Kidney capillary endothelial cell (primary cell): ENCODE results near the gene NOL4L.
"Not testable (repeated sequence)": the region's sequence is repeated elsewhere in the genome, so short reads cannot be mapped to it uniquely, and the experiment has no call there.

Experiments
- DNase-seq: peaks from one replicate; pipeline ENCODE4 v3.0.0-alpha.2; 2018; ENCODE audit warnings: low spot score

Gene NOL4L

GRCh38 chr20:32507998-32508774, 76.9 kb downstream of the NOL4L start:
- DNase-seq = no peak

DNA sequence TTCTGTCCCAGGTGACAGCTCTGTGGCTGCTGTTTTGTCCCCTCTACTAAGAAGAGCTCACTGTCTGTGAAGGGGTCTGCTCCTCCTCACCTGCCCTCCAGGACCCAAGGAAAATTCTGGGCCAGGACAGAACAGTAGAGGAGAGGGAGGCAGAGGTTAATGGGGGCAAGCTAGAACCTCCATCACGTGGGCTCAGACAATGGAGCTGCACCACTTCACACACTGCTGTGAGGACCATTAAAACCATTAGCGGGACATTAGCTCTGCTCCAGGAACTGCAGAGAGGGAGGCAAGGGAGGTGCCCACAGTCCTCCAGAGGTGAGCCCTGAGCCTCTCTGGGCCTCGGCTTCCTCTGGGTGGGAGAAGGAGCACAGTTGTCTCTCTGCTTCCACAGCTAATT, 78.4 kb downstream of the NOL4L start:
- DNase-seq = no peak

DNA sequence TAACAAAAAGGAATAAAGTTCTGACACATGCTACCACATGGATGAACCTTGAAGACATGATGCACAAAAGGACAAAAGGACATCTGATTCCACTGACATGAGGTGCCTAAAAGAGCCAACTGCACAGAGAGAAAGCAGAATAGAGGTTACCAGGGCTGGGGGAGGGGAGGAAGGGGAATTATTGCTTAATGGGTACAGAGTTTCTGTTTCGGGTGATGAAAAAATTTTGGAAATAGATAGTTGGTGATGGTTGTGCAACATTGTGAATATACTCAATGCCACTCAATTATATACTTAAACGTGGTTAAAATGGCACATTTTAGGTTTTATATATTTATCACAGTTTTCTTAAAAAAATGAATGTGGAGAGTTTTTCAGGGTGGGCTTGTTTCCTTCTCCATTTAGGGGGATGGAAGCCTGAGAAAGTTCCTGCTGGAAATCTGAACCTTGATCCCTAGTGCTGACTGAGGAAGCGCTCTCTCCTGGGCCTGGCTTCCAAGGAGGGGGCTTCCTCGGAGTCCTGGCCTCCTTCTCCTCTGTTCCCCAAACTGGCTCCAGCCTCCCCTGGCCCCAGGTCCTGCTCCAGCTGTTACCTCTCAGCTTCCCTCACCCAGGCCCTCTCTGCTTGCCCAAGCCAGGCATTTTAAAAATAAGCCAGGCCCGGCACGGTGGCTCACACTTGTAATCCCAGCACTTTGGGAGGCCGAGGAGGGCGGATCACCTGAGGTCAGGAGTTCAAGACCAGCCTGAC, 79.2 kb downstream of the NOL4L start:
- no peak for DNase-seq

GRCh38 chr20:32501709-32502108, 83.4 kb downstream of the NOL4L start:
- peak; percentile 84 for DNase-seq

DNA sequence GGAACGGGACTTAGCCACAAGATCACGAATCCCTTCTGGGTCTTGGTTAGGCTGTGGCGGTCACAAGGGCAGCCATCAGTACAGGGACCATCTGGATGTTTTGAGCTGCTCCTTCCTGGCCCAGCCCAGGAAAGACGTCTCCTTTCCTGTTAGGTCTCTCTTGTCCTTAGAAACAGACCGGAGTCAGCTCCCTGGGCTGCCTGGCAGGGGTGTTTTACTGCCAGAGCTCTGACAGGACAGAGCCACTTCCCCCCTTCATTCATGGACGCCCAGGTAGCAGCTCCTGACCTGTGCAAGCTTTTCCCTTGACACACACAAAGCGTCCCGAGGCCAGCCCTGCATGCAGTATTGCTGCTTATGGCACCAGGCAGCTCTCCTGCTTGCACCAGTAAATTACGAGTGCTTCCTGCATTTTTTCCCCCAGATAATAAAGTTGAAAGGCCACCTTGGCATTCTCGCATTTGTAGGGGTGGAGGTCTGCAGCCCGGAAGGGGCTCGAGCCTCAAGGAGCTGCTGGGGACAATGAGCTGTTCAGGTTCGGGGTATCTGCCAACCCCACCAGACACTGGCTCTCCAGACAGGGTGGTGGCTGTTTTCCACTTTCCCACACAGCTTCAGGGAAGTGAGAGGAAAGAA, 87.4 kb downstream of the NOL4L start:
- peak; percentile 79 for DNase-seq

GRCh38 chr20:32496811-32497533, 88.2 kb downstream of the NOL4L start:
- DNase-seq = no peak

DNA sequence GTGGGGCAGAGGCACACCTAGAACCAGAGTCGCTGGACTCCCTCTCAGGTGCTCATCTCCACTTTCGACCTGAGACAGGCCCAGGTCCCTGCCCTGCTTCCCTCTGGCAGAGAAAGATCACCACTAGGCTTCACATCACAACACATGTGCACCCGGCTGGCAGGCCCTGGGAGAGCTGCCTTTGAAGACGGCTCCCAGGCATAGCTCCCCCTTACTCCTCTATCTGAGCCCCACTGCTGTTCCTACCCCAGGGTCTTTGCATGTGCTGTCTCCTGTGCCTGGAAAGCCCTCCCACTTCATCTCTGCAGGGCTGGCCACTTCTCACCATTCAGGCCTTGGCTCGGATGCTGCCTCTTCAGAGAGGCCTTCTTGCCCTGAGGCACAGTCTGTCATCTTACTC, 89.2 kb downstream of the NOL4L start:
- no peak for DNase-seq

DNA sequence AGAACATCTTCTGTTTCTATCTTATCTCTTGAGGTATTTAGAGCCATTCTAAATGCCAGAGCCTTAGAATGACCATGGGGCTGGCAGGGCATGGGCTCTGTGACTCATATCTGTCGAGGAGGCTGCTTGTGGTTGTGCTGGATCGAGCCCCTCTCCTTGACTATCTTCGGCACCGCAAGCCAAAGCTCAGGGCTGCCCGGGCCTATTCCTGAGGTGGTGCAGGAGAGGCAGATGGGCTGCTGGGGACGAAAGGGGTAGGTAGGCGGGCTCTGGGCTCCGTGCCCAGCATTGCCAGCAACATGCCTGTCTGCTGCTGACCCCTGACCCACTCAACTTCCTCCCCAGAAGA, 89.9 kb downstream of the NOL4L start:
- no peak for DNase-seq

GRCh38 chr20:32494483-32495216, 90.5 kb downstream of the NOL4L start:
- DNase-seq = no peak

- no peak for DNase-seq
These were observed 91.8 kb downstream of the NOL4L start for GRCh38 chr20:32493356-32493755.

GRCh38 chr20:32491764-32492151, 93.4 kb downstream of the NOL4L start:
- DNase-seq = not testable (repeated sequence)

DNA sequence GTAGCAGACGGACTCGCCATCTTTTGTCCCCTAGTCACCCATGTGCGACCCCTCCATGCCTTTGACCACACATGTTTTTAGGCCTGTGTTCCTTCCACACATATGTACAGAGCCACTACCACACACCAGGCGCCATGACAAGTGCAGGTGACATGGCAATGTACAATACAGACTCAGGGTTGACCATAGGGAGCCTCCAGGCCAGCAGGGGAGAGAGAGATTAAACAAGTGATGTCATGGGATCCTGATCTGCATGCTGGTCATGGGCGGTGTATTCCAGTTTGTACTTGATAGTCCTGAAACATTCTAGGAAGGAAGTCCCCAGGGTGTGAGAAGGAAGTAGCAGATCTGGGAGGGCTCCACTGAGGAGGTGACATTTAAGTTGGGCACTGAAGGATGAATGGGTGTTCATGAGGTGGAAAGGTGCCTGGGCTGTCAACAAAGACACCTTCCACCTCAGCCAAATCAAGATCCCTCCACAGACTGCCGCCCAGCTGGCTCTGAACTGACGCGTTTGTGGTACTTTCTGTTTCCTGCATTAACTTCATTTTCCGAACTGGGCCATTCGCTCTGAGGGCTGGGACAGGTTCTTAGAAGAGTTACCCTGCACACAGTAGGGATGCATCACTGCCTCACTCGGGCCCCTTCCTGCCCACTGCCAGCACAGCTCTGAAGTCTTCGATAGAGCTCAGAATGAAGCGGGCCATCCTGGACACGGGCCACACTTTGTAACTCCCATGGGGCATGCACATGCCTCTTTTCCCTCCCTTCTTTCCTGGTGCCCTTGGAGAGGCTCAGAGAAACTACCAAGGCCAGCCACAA, 94.0 kb downstream of the NOL4L start:
- no peak for DNase-seq

DNA sequence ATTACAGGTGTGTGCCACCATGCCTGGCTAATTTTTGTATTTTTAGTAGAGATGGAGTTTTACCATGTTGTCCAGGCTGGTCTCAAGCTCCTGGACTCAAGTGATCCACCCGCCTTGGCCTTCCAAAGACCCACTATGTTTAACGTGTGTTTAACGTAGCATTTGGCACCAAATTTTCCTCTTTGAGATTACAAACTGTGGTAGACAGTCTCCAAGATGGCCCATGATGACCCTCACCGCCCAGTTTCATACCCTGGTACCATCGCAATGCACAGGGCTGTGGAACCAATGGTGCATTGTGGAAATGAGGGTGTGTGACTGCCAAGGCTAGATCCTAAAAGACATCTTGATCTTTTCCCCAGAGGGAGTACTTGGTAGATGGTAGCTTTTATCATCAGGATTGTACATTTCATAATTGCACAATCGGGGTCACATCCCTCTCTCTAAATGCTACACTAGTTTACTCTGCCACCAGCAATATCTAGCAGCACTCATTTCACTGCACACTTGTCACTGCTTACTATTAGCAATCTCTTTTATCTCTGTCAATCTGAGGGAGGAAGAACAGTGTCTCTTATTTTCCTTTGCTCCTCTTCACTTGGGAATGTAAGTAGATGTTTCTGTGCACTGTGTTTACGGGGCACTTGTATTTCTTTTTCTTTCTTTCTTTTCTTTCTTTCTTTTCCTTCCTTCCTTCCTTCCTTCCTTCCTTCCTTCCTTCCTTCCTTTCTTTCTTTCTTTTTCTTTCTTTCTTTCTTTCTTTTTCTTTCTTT, 96.9 kb downstream of the NOL4L start:
- no peak for DNase-seq

GRCh38 chr20:32487381-32487780, 97.8 kb downstream of the NOL4L start:
- no peak for DNase-seq

DNA sequence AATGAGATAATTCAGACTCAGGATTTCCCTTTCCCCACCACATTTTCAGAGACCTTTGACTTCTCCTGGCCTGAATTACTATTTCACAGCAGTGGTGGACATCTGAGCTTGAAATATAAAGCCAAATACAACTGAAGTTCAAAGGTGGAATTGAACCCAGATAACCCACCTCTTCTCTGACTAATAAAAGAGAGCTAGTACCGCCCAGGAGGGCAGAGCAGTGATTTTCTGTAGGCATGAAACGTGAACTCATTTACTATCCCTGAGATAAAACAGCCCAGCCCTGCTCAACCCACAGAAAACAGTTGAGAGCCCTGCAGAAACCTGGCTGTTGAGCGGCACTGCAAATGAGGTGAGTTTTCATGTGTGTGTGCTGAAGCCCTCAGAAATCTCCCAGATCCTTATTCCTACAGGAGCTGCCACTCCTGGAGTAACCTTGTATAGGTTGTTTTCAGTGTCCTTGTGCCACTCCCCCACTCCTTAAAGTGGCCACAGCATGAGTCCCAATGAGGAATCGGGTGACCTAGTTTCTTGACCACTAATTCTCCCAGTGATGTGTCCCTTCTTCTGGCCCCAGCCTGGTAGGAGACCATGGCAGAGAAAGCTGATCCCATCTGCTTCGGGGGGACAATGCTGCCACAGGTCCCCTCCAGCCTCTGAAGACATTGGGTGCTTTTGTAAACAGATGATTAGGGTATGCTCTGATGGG, 99.2 kb downstream of the NOL4L start:
- DNase-seq = peak; percentile 18

DNA sequence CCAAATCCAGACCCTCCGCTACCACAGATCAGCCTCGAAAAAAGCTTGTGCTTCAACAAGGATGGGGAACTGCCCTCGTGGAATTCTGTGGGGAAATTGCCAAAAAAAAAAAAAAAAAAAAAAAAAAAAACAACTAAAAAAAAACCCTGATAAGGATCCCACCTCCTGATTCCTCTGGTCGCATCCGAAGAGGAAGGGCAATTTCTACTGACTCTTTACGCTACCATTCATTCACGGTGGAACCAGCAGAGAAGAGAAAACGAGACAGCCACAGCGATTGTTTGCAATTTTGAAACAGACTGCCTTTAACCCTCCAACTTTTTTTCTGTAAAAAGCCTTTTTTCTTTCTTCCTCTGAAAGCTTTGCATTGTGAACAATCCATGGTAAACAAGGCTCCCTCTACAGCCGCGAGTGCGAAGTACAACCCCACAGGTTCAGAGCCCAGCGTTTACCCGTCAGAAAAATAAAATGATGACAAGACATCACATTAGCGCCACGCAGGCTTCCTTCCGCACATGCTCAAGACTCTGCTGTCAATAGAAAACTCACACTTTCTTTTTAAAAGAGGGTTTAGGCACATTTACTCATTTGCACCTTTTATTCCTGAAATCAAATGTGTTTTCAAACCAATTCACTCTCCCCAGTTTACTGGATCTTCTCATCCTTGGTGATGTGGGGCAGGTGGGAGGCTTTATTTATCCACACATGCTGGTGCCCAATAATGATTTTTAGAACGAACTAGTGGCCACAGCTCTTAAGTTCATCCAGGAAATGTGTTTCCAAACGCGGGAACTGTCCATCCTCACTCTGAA, 100.0 kb downstream of the NOL4L start:
- peak; percentile 86 for DNase-seq

GRCh38 chr20:32484225-32484957, 100.7 kb downstream of the NOL4L start:
- peak; percentile 26 for DNase-seq
